NCI-H2196 treated with DMSO at 0.1 percent for 48 hours (cell line): Measurements from ENCODE around the gene EMILIN3.
A peak's percentile ranks its signal among the peaks of the same experiment; 100 is the strongest.
"Not testable (repeated sequence)": the region's sequence is repeated elsewhere in the genome, so short reads cannot be mapped to it uniquely, and the experiment has no call there.

Experiments used
- DNase-seq: peaks from one replicate; lab custom pipeline; 2025; ENCODE audit not compliant: unreplicated experiment; lab: John Stamatoyannopoulos, UW

Gene EMILIN3

DNA sequence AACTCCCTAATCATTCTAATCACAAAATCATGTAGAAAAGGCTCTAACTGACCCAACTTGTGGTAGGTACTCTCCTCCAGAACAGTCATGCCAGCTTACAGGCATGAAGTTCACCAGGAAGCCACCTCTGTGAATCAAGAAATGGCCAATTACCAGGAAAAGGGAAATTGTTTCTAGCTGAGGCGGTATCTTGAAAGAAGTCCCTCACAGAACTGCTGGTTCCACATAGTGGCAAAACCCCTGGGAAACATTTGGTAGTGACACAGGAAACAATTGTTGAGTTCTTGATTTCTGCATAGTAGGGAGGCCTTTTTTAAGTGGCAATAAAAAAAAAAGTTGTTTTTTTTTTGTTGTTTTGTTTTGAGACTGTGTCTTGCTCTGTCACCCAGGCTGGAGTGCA lies 45.6 kb downstream of the EMILIN3 start:
- no peak for DNase-seq

GRCh38 chr20:41320441-41320840 lies 46.2 kb downstream of the EMILIN3 start:
- DNase-seq = no peak

DNA sequence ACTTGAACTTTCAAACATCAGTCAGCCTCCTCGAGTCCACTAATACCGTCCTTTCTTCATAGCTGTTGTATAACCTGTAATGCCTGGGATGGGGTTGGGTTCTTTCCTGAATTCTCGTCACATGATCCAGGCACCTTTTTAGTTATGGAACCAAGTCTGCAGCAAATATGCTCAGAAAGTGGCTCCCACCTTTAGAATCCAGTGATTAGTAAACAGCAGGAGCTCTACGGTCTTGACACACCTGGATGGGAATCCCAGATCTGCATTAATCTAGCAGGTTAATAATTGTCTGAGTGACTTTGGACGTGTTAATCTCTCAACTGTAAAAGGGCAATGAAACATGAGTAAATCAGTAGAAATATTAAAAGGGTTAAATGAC lies 48.4 kb downstream of the EMILIN3 start:
- DNase-seq = no peak

- peak; percentile 93 for DNase-seq
Measured at GRCh38 chr20:41317546-41318270, 48.9 kb downstream of the EMILIN3 start, which contains the start of gene ZHX3. Gene ZHX3 (minus strand): TSS chr20:41317731. CDS start chr20:41204916, 112,815 bp downstream.

DNA sequence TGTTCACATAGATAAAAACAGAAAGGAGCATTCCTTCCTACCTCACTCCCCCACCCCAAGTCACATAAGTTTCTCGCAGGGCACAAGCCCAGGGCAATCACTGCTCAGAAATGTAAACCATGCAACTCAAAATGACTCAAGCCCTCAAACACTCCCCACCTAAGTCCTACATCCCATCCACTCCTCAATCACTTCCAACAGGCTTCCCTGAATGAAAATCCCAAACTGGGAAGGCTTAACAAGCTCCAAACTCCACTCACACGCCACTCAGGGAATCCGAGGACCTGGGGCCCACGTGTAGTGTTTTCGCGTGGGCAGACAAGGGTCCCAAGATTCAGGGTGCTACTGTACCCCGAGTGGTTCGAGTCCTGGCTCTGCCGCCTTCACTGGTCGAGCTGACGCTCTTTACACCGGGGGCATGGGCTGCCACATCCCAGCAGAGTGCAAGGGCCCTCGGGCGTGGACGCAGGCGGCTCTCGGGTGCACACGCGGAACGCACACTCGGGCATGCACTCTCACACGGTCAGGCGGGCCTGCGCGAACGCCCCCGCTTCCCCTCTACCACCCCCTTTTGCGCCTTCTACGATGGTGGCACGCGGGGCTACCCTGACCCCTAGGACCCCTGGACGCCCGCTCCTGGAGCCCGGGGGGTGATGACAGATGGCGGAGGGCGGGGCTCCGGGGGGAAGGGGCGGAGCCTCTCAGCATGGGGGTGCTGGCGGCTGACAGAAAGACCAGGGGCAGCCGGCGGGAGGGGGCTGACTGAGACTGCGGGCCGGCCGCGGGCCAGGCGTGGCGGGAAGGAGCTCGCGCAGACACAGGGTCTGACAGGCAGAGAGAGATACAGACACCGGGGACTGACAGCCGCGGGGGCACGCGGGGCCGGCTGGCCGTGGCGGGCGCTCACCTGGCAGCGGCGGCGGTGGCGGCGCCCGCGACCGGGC lies 49.7 kb downstream of the EMILIN3 start:
- DNase-seq = peak; percentile 8

- no peak for DNase-seq
Measured at GRCh38 chr20:41316051-41316450, 50.6 kb downstream of the EMILIN3 start.

DNA sequence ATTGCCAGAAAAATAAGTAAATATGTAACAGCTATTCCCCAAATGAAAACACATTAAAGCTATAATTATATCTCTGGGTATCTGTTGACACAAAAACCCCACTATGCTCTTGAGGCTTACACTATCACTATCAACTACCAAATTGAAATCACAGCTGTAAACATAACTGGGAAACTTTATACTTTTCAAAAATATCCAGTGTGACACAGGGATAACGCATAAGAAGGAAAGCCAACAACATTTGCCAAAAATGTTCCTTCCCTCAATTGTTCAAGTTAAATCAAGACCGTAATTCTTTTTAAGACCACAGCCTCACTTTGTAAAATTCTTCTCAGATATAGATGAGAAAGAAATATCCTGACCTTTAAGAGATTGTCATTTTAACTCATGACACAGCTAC lies 52.2 kb downstream of the EMILIN3 start:
- DNase-seq = no peak

GRCh38 chr20:41312009-41312408 lies 54.6 kb downstream of the EMILIN3 start:
- DNase-seq = not testable (repeated sequence)
